SK-N-MC (cell line): ENCODE results near the gene ST8SIA4.

ENCODE experiments used
- EZH2 ChIP-seq: fragments of 200-600 bp; sonication (generic); IDR thresholded peaks from one replicate; pipeline ENCODE4 v1.6.1; 2017; ENCODE audit warnings: antibody characterized with exemption
- POLR2AphosphoS5 ChIP-seq: IDR thresholded peaks from 2 replicates; pipeline ENCODE4 v1.6.1; 2012; ENCODE audit warnings: mild to moderate bottlenecking, low read depth, low read length, borderline replicate concordance

DNA sequence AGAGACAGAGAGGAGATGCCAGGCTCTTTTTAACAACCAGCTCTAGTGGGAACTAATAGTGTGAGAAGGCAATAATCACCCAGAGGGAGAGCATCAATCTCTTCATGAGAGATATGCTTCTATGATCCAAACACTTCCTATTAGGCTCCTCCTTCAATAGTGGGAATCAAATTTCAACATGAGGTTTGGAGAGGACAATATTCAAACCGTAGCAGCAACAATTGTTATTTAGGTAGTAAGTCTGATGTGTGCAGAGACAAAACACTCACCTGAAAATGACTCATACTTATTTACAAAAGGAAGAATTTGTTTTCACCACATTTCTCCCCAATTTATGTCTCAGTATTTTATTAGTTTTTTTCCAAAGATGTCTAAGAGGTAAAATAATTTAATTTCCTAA lies 144.3 kb downstream of the ST8SIA4 start:
- TF ChIP-seq POLR2AphosphoS5 = no peak
- no peak for TF ChIP-seq EZH2
